Osteocyte (in vitro differentiated cells): ENCODE results near the gene CD82. TPM values are rescaled to one million over a fixed set of nuclear protein-coding genes. Genes with fewer than 3 reads are reported as not detected.

ENCODE experiments used
- DNase-seq: peaks from one replicate; pipeline ENCODE4 v3.0.0; 2021; ENCODE audit warnings: mixed read lengths; ENCODE audit not compliant: unreplicated experiment; ENCODE audit errors: extremely low spot score
- H3K27ac Mint-ChIP-seq: one replicate; pipeline ENCODE4 v1.8.0; 2021; ENCODE audit warnings: mild to moderate bottlenecking, mixed read lengths; ENCODE audit not compliant: unreplicated experiment
- H3K27me3 Mint-ChIP-seq: one replicate; pipeline ENCODE4 v1.8.0; 2021; ENCODE audit warnings: mixed read lengths; ENCODE audit not compliant: unreplicated experiment
- H3K36me3 Mint-ChIP-seq: one replicate; pipeline ENCODE4 v1.8.0; 2021; ENCODE audit warnings: mixed read lengths; ENCODE audit not compliant: unreplicated experiment
- H3K4me1 Mint-ChIP-seq: one replicate; pipeline ENCODE4 v1.8.0; 2021; ENCODE audit warnings: mixed read lengths; ENCODE audit not compliant: unreplicated experiment
- H3K4me3 Mint-ChIP-seq: one replicate; pipeline ENCODE4 v1.8.0; 2021; ENCODE audit warnings: mild to moderate bottlenecking, moderate library complexity, mixed read lengths; ENCODE audit not compliant: unreplicated experiment
- H3K9me3 Mint-ChIP-seq: one replicate; pipeline ENCODE4 v1.8.0; 2021; ENCODE audit warnings: mixed read lengths; ENCODE audit not compliant: unreplicated experiment
- total RNA-seq: library from RNA; stranded (reverse); gene quantifications from 2 replicates; pipeline ENCODE4 v1.2.1, GENCODE V29; 2021
- TF ChIP-seq, protein P1 (sequence below): fragments of 200-600 bp; sonication (generic); IDR thresholded peaks from 2 replicates; pipeline ENCODE4 v1.5.0; 2021; ENCODE audit warnings: antibody characterized with exemption, mild to moderate bottlenecking, moderate library complexity

Gene CD82
- total RNA-seq, 1 donor from 2014 or later, result 34.6 TPM

DNA sequence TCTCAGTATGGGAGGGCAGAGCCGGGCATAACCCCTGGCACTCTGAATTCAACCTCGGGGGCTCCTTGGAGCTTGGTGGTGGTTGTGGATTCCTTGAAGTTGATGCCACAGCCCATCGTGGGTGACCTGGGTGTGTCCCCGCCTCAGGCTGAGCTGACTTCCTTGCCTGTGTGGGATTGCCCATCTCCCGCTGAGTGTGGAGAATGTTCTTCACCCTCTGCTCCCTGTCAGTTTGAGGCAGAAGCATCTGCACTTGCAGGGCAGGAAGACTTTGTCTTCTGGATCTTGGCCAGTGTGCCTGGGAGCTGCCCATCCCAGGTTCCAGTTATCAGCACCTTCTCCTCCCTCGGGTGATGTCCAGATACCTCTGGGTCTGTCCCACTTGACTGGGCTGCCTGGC, 25.3 kb downstream of the CD82 start:
- no peaks in the 10 kb centered on the region for H3K36me3 Mint-ChIP-seq
- no peaks in the 10 kb centered on the region for H3K27me3 Mint-ChIP-seq
- H3K4me3 Mint-ChIP-seq, result no peak overlapping the region
- H3K27ac Mint-ChIP-seq, result no peak overlapping the region
- no peaks in the 10 kb centered on the region for H3K9me3 Mint-ChIP-seq
- no peak for DNase-seq
- TF ChIP-seq, protein P1, sequence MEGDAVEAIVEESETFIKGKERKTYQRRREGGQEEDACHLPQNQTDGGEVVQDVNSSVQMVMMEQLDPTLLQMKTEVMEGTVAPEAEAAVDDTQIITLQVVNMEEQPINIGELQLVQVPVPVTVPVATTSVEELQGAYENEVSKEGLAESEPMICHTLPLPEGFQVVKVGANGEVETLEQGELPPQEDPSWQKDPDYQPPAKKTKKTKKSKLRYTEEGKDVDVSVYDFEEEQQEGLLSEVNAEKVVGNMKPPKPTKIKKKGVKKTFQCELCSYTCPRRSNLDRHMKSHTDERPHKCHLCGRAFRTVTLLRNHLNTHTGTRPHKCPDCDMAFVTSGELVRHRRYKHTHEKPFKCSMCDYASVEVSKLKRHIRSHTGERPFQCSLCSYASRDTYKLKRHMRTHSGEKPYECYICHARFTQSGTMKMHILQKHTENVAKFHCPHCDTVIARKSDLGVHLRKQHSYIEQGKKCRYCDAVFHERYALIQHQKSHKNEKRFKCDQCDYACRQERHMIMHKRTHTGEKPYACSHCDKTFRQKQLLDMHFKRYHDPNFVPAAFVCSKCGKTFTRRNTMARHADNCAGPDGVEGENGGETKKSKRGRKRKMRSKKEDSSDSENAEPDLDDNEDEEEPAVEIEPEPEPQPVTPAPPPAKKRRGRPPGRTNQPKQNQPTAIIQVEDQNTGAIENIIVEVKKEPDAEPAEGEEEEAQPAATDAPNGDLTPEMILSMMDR, result no peak
- peaks cover 40% of the 10 kb centered on the region for H3K4me1 Mint-ChIP-seq

- H3K9me3 Mint-ChIP-seq, result no peaks in the 10 kb centered on the region
- H3K4me1 Mint-ChIP-seq, result peaks cover 48% of the 10 kb centered on the region
- H3K27me3 Mint-ChIP-seq, result no peaks in the 10 kb centered on the region
- no peak for DNase-seq
- H3K36me3 Mint-ChIP-seq, result no peaks in the 10 kb centered on the region
- no peak overlapping the region for H3K4me3 Mint-ChIP-seq
- no peak overlapping the region for H3K27ac Mint-ChIP-seq
- TF ChIP-seq, protein P1, result no peak
These were observed 26.1 kb downstream of the CD82 start for GRCh38 chr11:44591557-44591956.

GRCh38 chr11:44592125-44592940, 26.9 kb downstream of the CD82 start:
- Mint-ChIP-seq H3K27me3 (no peaks in the 10 kb centered on the region), H3K4me1 (peaks cover 55% of the 10 kb centered on the region), H3K9me3 (no peaks in the 10 kb centered on the region), H3K36me3 (no peaks in the 10 kb centered on the region), H3K4me3 (no peak overlapping the region), H3K27ac (no peak overlapping the region)
- TF ChIP-seq, protein P1, result no peak
- no peak for DNase-seq

GRCh38 chr11:44593251-44593650, 27.8 kb downstream of the CD82 start:
- TF ChIP-seq, protein P1, result no peak
- no peak overlapping the region for H3K4me3 Mint-ChIP-seq
- no peaks in the 10 kb centered on the region for H3K36me3 Mint-ChIP-seq
- H3K4me1 Mint-ChIP-seq, result peaks cover 55% of the 10 kb centered on the region
- no peaks in the 10 kb centered on the region for H3K9me3 Mint-ChIP-seq
- DNase-seq, result no peak
- no peaks in the 10 kb centered on the region for H3K27me3 Mint-ChIP-seq
- H3K27ac Mint-ChIP-seq, result no peak overlapping the region

- H3K9me3 Mint-ChIP-seq, result no peaks in the 10 kb centered on the region
- H3K27ac Mint-ChIP-seq, result no peak overlapping the region
- H3K4me1 Mint-ChIP-seq, result peaks cover 46% of the 10 kb centered on the region
- no peaks in the 10 kb centered on the region for H3K36me3 Mint-ChIP-seq
- H3K4me3 Mint-ChIP-seq, result no peak overlapping the region
- no peak for DNase-seq
- H3K27me3 Mint-ChIP-seq, result no peaks in the 10 kb centered on the region
- TF ChIP-seq, protein P1, result no peak
These were observed 29.5 kb downstream of the CD82 start for GRCh38 chr11:44595006-44595405.
